Neural progenitor cell (in vitro differentiated cells): ENCODE data around the gene L3MBTL2. TPM values are rescaled to one million over a fixed set of nuclear protein-coding genes. Genes with fewer than 3 reads are reported as not detected.

Experiments
- DNase-seq: peaks from one replicate; pipeline ENCODE4 v3.0.0-alpha.2; 2016; ENCODE audit warnings: low spot score
- H2AFZ ChIP-seq: fragments of 200-600 bp; sonication (generic); replicated peaks from 2 replicates; pipeline ENCODE4 v1.6.1; 2016; ENCODE audit warnings: antibody characterized with exemption
- H3F3A ChIP-seq: fragments of 200-600 bp; sonication (generic); 2 replicates; pipeline ENCODE4 v1.6.1; 2016; ENCODE audit warnings: antibody characterized with exemption, low read depth
- H3K27ac ChIP-seq: fragments of 200-600 bp; sonication (generic); 2 replicates; pipeline ENCODE4 v1.5.1; 2016; ENCODE audit warnings: mild to moderate bottlenecking
- H3K27me3 ChIP-seq: fragments of 200-600 bp; sonication (generic); 2 replicates; pipeline ENCODE4 v1.6.1; 2016; ENCODE audit warnings: mild to moderate bottlenecking, moderate library complexity
- H3K36me3 ChIP-seq: fragments of 200-600 bp; sonication (generic); 2 replicates; pipeline ENCODE4 v1.5.1; 2016
- H3K4me1 ChIP-seq: fragments of 200-600 bp; sonication (generic); 2 replicates; pipeline ENCODE4 v1.6.1; 2016; ENCODE audit warnings: mixed run types
- H3K4me2 ChIP-seq: fragments of 200-600 bp; sonication (generic); 2 replicates; pipeline ENCODE4 v1.6.1; 2016
- H3K4me3 ChIP-seq: fragments of 200-600 bp; sonication (generic); 2 replicates; pipeline ENCODE4 v1.5.1; 2016
- H3K79me2 ChIP-seq: fragments of 200-600 bp; sonication (generic); 2 replicates; pipeline ENCODE4 v1.6.1; 2016; ENCODE audit warnings: low read depth
- H3K9ac ChIP-seq: fragments of 200-600 bp; sonication (generic); 2 replicates; pipeline ENCODE4 v1.6.1; 2016
- H3K9me3 ChIP-seq: fragments of 200-600 bp; sonication (generic); 2 replicates; pipeline ENCODE4 v1.5.1; 2016; ENCODE audit warnings: low read depth
- H4K20me1 ChIP-seq: fragments of 200-600 bp; sonication (generic); 2 replicates; pipeline ENCODE4 v1.6.1; 2016; ENCODE audit warnings: low read depth
- H3K27ac Mint-ChIP-seq: 3 replicates; pipeline ENCODE4 v1.8.0; 2021; ENCODE audit warnings: mixed read lengths
- H3K27me3 Mint-ChIP-seq: 2 replicates; pipeline ENCODE4 v1.8.0; 2022; ENCODE audit warnings: low read depth, mild to moderate bottlenecking, inconsistent platforms, moderate library complexity, mixed read lengths; ENCODE audit not compliant: insufficient read depth
- H3K36me3 Mint-ChIP-seq: 3 replicates; pipeline ENCODE4 v1.8.0; 2021; ENCODE audit warnings: mixed read lengths
- H3K4me1 Mint-ChIP-seq: 3 replicates; pipeline ENCODE4 v1.8.0; 2021; ENCODE audit warnings: mixed read lengths
- H3K4me3 Mint-ChIP-seq: 3 replicates; pipeline ENCODE4 v1.8.0; 2021; ENCODE audit warnings: mild to moderate bottlenecking, moderate library complexity, mixed read lengths
- H3K9me3 Mint-ChIP-seq: 3 replicates; pipeline ENCODE4 v1.8.0; 2020; ENCODE audit warnings: mixed read lengths
- EZH2 ChIP-seq: fragments of 200-600 bp; sonication (generic); IDR thresholded peaks from 2 replicates; pipeline ENCODE4 v1.6.1; 2017; ENCODE audit warnings: antibody characterized with exemption, mild to moderate bottlenecking, moderate library complexity
- EZH2phosphoT487 ChIP-seq: fragments of 200-600 bp; sonication (generic); IDR thresholded peaks from 2 replicates; pipeline ENCODE4 v1.6.1; 2017; ENCODE audit warnings: antibody characterized with exemption
- microRNA-seq: library from miRNA; unstranded; fragments of <30 nt; microRNA quantifications from one replicate; pipeline ENCODE4, GENCODE V29; 2016
- small RNA-seq: library from RNA; depleted of rRNA; stranded (forward); fragments of <200 nt; gene quantifications from one replicate; pipeline ENCODE3, GENCODE V24; 2015
- total RNA-seq: library from RNA; depleted of rRNA; stranded (reverse); fragments of >200 nt; gene quantifications from 2 replicates; pipeline ENCODE4 v1.2.3, GENCODE V29; 2015; ENCODE audit warnings: low replicate concordance
- TF ChIP-seq, protein P1 (sequence below): fragments of 200-600 bp; sonication (generic); IDR thresholded peaks from 2 replicates; pipeline ENCODE4 v1.5.1; 2017; ENCODE audit warnings: antibody characterized with exemption, mild to moderate bottlenecking

The L3MBTL2 gene
- total RNA-seq, 1 donor from 2014 or later: 14.4 TPM

DNA sequence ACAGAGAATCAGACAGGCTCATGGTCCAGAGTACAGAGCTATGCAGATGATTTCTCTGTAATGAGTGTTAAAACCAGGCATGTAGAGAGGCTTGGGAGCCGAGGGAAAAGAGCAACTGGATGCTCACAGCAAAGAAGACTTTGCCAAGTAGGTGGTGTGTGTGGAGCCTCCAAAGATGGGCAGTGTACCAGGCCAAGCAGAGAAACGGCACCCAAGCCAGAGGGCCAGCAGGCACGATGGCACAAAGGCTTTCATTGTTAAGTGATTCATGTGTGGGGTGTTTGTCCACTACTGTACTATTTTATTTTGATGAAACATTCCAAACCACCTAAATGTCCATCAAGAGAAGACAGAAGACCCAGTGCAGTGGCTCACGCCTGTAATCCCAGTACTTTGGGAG lies 69.7 kb downstream of the L3MBTL2 start:
- Histone ChIP-seq H3K4me3 (no peak overlapping the region), H2AFZ (no peak overlapping the region), H3F3A (peaks cover 5% of the 10 kb centered on the region), H3K4me2 (no peak overlapping the region), H3K9ac (no peak overlapping the region), H3K36me3 (peaks cover 6% of the 10 kb centered on the region), H3K4me1 (no peaks in the 10 kb centered on the region), H3K9me3 (no peaks in the 10 kb centered on the region), H3K79me2 (peaks cover 5% of the 10 kb centered on the region), H4K20me1 (no peaks in the 10 kb centered on the region), H3K27me3 (no peaks in the 10 kb centered on the region), H3K27ac (no peak overlapping the region)
- Mint-ChIP-seq H3K36me3 (peaks cover 31% of the 10 kb centered on the region), H3K4me1 (no peaks in the 10 kb centered on the region), H3K9me3 (no peaks in the 10 kb centered on the region), H3K4me3 (no peak overlapping the region), H3K27ac (no peak overlapping the region), H3K27me3 (no peaks in the 10 kb centered on the region)
- TF ChIP-seq EZH2: no peak
- TF ChIP-seq, protein P1, sequence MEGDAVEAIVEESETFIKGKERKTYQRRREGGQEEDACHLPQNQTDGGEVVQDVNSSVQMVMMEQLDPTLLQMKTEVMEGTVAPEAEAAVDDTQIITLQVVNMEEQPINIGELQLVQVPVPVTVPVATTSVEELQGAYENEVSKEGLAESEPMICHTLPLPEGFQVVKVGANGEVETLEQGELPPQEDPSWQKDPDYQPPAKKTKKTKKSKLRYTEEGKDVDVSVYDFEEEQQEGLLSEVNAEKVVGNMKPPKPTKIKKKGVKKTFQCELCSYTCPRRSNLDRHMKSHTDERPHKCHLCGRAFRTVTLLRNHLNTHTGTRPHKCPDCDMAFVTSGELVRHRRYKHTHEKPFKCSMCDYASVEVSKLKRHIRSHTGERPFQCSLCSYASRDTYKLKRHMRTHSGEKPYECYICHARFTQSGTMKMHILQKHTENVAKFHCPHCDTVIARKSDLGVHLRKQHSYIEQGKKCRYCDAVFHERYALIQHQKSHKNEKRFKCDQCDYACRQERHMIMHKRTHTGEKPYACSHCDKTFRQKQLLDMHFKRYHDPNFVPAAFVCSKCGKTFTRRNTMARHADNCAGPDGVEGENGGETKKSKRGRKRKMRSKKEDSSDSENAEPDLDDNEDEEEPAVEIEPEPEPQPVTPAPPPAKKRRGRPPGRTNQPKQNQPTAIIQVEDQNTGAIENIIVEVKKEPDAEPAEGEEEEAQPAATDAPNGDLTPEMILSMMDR: no peak
- TF ChIP-seq EZH2phosphoT487: no peak
- no peak for DNase-seq

DNA sequence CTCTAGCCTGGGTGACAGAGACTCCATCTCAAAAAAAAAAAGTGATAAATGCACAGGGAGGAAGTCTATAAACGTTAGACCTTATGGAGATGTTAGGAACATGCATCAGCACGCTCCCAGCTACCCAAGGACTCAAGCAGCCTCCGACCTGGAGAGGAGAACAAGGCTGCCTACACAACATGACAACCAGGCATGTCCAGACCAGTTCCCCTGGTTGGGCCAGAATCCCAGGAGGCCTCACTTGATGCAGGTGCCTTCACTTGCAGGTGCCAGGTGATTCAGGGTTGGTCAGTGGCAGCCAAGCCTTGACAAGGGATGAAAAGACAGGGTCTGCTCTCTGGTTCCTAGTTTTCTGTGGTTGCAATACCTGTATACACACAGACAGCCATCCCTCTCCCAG lies 75.0 kb downstream of the L3MBTL2 start:
- no peak overlapping the region for H3K27ac Mint-ChIP-seq
- Histone ChIP-seq H3K27me3 (no peaks in the 10 kb centered on the region), H2AFZ (no peak overlapping the region), H3K9me3 (no peaks in the 10 kb centered on the region), H3K4me2 (no peak overlapping the region), H4K20me1 (peaks cover 20% of the 10 kb centered on the region), H3K27ac (no peak overlapping the region), H3K4me1 (no peaks in the 10 kb centered on the region), H3K9ac (no peak overlapping the region), H3F3A (peaks cover 5% of the 10 kb centered on the region), H3K36me3 (peaks cover 11% of the 10 kb centered on the region), H3K79me2 (peaks cover 55% of the 10 kb centered on the region), H3K4me3 (no peak overlapping the region)
- no peak for DNase-seq
- H3K9me3 Mint-ChIP-seq: no peaks in the 10 kb centered on the region
- no peaks in the 10 kb centered on the region for H3K27me3 Mint-ChIP-seq
- H3K36me3 Mint-ChIP-seq: peaks cover 26% of the 10 kb centered on the region
- no peak for TF ChIP-seq EZH2
- TF ChIP-seq, protein P1: no peak
- TF ChIP-seq EZH2phosphoT487: no peak
- H3K4me1 Mint-ChIP-seq: peaks cover 5% of the 10 kb centered on the region
- no peak overlapping the region for H3K4me3 Mint-ChIP-seq

DNA sequence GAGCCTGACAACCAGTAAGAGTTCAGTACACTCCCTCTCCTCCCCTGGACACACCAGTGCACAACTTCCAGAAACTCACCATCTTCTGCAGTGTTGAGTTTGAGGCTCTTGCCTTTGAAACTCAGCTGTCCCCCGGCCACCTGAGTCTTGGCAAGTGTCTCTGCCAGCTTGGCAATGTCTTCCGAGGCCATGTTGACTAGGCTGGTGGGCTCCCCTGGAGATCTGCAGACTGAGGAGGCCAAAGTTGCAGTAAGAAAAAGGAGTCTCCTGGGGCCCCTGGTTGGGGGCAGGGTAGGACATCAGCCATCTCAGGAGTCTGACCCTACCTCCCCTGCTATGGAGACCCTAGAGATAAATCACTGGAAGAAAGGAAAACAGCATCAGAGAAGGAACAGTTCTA lies 75.7 kb downstream of the L3MBTL2 start:
- no peak overlapping the region for H3K9ac ChIP-seq
- H3K4me2 ChIP-seq: no peak overlapping the region
- Mint-ChIP-seq H3K4me1 (peaks cover 8% of the 10 kb centered on the region), H3K36me3 (peaks cover 24% of the 10 kb centered on the region), H3K27me3 (no peaks in the 10 kb centered on the region), H3K9me3 (no peaks in the 10 kb centered on the region), H3K27ac (no peak overlapping the region), H3K4me3 (no peak overlapping the region)
- H3F3A ChIP-seq: peaks cover 8% of the 10 kb centered on the region
- H4K20me1 ChIP-seq: peaks cover 20% of the 10 kb centered on the region
- no peak overlapping the region for H3K4me3 ChIP-seq
- H3K27ac ChIP-seq: no peak overlapping the region
- peaks cover 63% of the 10 kb centered on the region for H3K79me2 ChIP-seq
- peaks cover 11% of the 10 kb centered on the region for H3K36me3 ChIP-seq
- H3K9me3 ChIP-seq: no peaks in the 10 kb centered on the region
- DNase-seq: no peak
- no peak overlapping the region for H2AFZ ChIP-seq
- H3K4me1 ChIP-seq: no peaks in the 10 kb centered on the region
- no peaks in the 10 kb centered on the region for H3K27me3 ChIP-seq
- TF ChIP-seq, protein P1: no peak
- no peak for TF ChIP-seq EZH2
- no peak for TF ChIP-seq EZH2phosphoT487

Small RNA genes lying within 50 kb of the gene (microRNA-seq; reads per million reads assigned to microRNA genes)
- not detected for gene MIR6889

Small RNA genes lying within 50 kb of the gene (small RNA-seq; reads per million reads assigned to genes)
- gene MIR6889 (not detected), gene RNU6-375P (not detected)

Other genes with a start within 250 kb of the L3MBTL2 start
- gene EP300, start 112.7 kb upstream of the L3MBTL2 start, total RNA-seq: 57.9 and 66.6 TPM in 2 replicates
- 0.56 TPM in 1 of 2 replicates, not detected in the other for gene CHADL, start 35.6 kb downstream of the L3MBTL2 start, total RNA-seq
- 53.4 and 114 TPM in 2 replicates for gene RANGAP1, start 80.9 kb downstream of the L3MBTL2 start, total RNA-seq
- gene ZC3H7B, start 96.2 kb downstream of the L3MBTL2 start, total RNA-seq: 25.8 and 56.3 TPM in 2 replicates
- 11.0 and 17.2 TPM in 2 replicates for gene TEF, start 176.6 kb downstream of the L3MBTL2 start, total RNA-seq
- gene TOB2, start 241.5 kb downstream of the L3MBTL2 start, total RNA-seq: 23.4 and 37.7 TPM in 2 replicates